ENCODE data around the gene NDRG4.

DNA sequence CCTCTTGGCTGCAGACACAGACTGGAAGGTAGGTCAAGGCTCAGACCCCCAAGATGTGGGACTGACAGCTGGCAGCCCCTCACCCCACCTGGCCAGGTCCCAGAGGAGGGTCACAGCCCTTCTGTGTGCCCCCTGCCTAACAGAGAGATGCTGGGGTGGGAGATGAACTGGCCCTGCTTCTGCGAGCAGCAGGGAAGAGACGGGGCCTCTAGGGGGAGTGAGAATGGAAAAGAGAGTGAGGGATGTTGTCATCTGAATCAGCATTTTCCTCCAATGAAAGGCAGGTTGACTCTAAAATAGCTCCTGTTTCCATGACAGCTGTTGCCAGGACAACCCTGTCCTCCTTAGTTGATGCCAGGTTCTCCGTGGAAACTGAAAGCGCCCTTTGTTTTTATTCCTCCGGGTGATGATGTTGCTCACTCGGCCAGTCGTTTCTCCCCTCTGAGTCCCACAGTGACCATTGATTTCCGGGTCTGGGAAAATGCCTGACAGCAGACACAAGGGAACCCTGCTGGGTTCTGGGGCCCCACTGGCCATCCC is 4.9 kb upstream of the NDRG4 start:
- TF ChIP-seq, protein P1, sequence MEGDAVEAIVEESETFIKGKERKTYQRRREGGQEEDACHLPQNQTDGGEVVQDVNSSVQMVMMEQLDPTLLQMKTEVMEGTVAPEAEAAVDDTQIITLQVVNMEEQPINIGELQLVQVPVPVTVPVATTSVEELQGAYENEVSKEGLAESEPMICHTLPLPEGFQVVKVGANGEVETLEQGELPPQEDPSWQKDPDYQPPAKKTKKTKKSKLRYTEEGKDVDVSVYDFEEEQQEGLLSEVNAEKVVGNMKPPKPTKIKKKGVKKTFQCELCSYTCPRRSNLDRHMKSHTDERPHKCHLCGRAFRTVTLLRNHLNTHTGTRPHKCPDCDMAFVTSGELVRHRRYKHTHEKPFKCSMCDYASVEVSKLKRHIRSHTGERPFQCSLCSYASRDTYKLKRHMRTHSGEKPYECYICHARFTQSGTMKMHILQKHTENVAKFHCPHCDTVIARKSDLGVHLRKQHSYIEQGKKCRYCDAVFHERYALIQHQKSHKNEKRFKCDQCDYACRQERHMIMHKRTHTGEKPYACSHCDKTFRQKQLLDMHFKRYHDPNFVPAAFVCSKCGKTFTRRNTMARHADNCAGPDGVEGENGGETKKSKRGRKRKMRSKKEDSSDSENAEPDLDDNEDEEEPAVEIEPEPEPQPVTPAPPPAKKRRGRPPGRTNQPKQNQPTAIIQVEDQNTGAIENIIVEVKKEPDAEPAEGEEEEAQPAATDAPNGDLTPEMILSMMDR (conservative IDR thresholded peaks at IDR 0.05), result peak; percentile 65
- TF ChIP-seq EZH2 (IDR thresholded peaks at IDR 0.05; ENCODE audit: low read depth), result no peak
